ENCODE data around the gene MARK3. TPM values are rescaled to one million over a fixed set of nuclear protein-coding genes. Genes with fewer than 3 reads are reported as not detected.
A peak's percentile ranks its signal among the peaks of the same experiment; 100 is the strongest.
"Not testable (repeated sequence)": the region's sequence is repeated elsewhere in the genome, so short reads cannot be mapped to it uniquely, and the experiment has no call there.

Gene MARK3
- total RNA-seq, 1 donor from 2014 or later, result 123 TPM

- peak; percentile 94 for DNase-seq (ENCODE audit: missing footprints)
- peak; percentile 88 for ATAC-seq
- intact Hi-C loops (cut with DNase I), result loop anchor here (1.0 kb wide), 1 partner anchor 46 kb away; no protein-coding TSS in a partner anchor
Measured at GRCh38 chr14:103500148-103500990, 115.2 kb downstream of the MARK3 start.

DNA sequence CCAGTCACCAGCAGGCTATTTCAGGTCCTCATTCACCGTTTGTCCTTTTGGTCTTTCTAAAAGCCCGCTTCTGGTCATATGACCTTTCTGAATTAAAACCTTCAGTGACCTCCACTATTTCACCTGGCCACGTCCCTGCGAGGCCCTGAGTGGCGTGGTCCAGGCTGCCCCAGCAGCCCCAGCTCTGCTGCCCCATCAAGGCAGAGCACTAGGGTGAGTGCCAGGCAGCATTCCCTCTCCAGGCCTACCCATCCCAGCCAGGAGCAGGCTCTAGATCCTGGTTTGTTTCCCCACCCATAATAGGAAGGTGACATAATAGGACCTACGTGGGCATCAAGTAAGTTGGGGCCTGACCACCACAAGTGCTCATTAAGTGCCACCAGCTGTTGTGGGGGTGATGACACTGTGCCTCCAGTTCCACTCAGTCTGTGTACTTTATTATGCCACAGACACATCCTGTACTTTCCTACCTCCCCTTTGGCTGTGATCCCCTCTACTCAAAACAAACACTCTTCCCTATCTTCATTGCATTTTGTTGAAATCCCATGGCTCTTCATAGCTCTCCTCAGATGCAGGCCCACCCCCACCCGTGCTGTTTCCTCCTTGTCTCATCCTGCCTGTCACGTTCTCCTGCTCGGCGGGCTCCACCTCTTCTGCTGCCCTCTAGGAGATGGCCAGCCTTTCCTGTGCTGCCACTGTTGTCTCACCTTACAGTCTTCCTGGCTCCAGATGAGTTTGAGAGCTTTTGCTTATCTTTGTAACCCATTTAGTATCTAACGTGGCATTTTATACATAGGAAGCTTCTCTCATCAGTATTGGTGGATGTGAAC, 116.0 kb downstream of the MARK3 start:
- DNase-seq (ENCODE audit: missing footprints), result no peak
- intact Hi-C loops (cut with DNase I), result no loop called here
- ATAC-seq, result no peak

GRCh38 chr14:103501921-103502669, 116.9 kb downstream of the MARK3 start:
- DNase-seq (ENCODE audit: missing footprints), result no peak
- intact Hi-C loops (cut with DNase I), result no loop called here
- no peak for ATAC-seq

GRCh38 chr14:103502877-103503276, 117.7 kb downstream of the MARK3 start:
- intact Hi-C loops (cut with DNase I), result no loop called here
- DNase-seq (ENCODE audit: missing footprints), result no peak
- ATAC-seq, result no peak

GRCh38 chr14:103503296-103503695, 118.1 kb downstream of the MARK3 start:
- ATAC-seq, result no peak
- intact Hi-C loops (cut with DNase I), result no loop called here
- no peak for DNase-seq (ENCODE audit: missing footprints)

DNA sequence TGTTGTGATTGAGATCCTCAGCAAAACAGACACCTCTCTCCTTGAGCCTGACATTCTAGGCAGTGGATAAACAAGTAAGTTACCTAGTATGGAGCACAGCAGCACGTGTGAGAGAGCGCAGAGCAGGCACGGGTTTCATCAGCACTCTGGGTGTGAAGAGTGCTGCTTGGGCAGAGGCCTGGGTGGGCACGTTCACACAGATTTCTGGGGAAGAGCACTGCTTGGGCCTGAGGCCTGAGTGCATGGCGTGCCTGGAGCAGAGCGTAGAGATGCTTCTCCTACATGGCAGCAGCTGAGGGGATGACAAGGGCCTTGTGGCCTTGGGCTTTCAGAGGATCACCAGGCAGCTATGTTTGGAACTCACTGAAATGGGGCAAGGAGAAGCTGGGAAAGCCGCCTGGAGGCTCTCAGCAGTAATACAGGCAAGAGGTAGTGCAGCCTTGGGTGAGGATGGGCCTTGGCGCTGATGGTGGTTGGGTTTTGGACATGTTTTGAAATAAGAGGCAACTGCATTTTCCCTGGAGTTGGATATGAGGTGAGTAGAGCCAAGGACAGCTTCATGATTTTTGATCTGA, 119.9 kb downstream of the MARK3 start:
- intact Hi-C loops (cut with DNase I), result no loop called here
- ATAC-seq (peak; percentile 8), DNase-seq (ENCODE audit: missing footprints) (no peak)

DNA sequence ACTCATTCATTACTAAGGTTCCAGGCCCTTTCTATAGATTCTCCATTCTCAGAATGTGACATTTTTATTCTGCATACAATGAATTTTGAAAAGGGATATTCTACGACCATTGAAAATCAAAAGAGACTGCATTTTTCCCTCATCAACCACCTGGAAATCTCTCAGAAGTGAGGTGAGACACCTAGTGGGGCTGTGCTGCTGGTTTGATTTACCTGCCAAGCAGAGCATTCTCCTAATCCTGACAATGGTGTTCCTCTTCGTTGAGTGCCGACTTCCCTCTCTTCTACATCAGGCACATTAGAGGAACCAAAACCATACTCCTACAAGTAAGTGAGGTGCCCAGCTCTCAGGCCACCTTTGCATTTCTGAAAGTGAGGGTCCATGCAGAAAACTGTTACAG, 122.5 kb downstream of the MARK3 start:
- DNase-seq (ENCODE audit: missing footprints) (no peak), ATAC-seq (no peak)
- intact Hi-C loops (cut with DNase I), result no loop called here

- ATAC-seq (no peak), DNase-seq (ENCODE audit: missing footprints) (no peak)
- intact Hi-C loops (cut with DNase I), result no loop called here
Measured at GRCh38 chr14:103508521-103509329, 123.5 kb downstream of the MARK3 start.

- intact Hi-C loops (cut with DNase I), result no loop called here
- ATAC-seq (no peak), DNase-seq (ENCODE audit: missing footprints) (no peak)
Measured at GRCh38 chr14:103509864-103510723, 124.9 kb downstream of the MARK3 start.

DNA sequence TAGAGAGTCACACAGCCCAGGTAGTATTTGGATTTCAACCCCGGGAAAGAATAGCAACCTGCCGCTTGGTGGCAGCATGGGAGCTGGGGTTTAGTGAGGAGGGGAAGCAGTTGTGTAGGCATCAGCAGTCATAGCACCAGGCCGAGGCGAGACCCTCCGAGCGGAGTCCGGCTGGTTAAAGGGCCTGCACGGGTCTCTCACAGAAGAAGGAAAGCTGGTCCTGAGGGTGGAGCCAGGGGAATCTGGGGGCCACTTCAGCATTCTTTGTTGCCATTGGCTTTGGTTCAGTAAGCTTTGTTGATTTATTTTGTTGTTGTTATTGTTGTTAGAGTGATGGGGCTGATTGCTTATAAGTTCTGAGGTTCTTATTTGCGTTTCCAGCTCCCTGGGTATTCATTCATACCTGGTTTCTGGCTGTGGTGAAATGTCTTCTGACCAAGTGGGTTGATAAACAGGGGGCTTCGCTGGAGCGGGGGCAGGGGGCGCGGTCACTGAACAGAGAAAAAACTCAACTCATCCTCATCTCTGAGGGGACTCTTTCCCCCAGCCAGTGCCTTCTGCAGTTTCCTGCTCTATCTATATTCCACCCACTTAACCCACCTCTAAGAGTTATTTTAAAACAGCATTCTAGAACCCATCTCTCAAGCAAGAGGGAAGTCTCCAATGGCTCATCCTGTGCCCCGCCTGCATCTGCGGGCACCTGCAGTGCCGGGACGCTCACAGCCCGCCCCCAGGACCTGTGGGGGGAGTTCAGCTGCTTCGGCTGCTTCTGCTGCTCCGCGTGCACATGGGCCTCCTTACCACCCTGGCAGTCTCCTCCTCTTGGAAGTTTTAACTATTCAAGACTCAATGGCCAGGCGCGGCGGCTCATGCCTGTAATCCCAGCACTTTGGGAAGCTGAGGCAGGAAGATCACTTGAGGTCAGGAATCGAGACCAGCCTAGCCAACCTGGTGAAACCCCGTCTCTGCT, 125.8 kb downstream of the MARK3 start:
- intact Hi-C loops (cut with DNase I), result no loop called here
- DNase-seq (ENCODE audit: missing footprints) (peak; percentile 20), ATAC-seq (no peak)

DNA sequence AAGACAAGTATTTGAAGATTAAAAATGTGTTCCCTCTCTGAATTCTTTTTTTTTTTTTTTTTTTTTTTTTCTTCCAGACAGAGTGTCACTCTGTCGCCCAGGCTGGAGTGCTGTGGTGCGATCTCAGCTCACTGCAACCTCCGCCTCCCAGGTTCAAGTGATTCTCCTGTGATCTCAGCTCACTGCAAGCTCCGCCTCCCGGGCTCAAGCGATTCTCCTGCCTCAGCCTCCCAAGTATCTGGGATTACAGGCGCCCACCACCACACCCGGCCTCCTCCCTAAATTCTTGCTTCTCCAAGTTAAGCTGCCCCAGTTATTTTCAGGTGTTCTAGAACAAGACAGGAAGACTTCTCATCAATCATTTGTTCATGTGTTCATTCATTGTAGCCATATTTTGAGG, 127.0 kb downstream of the MARK3 start:
- DNase-seq (ENCODE audit: missing footprints); intact Hi-C loops (cut with DNase I); ATAC-seq: not testable (repeated sequence)

GRCh38 chr14:103512701-103513611, 127.7 kb downstream of the MARK3 start:
- intact Hi-C loops (cut with DNase I), result no loop called here
- DNase-seq (ENCODE audit: missing footprints), result no peak
- peak; percentile 68 for ATAC-seq

DNA sequence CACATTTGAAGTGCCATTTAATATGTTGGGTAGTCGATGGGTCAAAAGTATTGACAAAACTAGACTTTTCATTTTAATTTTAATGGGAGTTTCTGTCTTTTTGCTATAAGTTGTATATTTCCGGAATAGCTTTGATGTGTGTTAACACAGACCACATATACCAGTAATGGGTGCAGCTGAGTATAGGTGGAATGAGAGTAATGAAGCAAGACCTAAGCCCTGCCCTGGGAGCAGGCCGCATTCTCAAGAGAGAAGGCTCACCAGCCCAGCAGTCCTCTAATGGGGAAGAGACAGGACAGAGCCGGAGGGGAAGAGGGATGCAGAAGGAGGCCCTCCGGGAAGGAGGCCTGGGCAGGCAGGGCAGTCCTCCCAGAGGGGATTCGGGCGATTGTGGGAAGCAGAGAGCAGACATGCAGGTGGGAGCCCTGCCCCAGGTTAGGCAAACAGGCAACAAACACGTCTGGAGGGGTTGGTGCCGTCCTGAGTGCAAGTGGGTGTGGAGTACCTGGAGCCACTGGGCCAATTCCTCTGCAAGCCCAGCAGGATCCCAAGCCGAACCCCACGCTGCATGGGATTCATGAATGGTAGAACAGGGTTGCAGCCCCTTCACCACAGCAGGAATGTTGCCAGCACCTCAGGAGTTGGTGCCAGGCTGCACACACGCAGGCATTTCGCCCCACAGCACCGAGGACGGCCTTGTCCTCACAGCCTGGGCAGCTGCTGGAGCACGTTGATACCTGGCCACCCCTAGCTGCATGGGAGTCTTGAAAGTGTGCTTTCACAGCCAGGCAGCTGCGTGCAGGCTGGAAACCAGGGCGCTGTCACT, 129.6 kb downstream of the MARK3 start:
- intact Hi-C loops (cut with DNase I), result no loop called here
- ATAC-seq (no peak), DNase-seq (ENCODE audit: missing footprints) (no peak)

DNA sequence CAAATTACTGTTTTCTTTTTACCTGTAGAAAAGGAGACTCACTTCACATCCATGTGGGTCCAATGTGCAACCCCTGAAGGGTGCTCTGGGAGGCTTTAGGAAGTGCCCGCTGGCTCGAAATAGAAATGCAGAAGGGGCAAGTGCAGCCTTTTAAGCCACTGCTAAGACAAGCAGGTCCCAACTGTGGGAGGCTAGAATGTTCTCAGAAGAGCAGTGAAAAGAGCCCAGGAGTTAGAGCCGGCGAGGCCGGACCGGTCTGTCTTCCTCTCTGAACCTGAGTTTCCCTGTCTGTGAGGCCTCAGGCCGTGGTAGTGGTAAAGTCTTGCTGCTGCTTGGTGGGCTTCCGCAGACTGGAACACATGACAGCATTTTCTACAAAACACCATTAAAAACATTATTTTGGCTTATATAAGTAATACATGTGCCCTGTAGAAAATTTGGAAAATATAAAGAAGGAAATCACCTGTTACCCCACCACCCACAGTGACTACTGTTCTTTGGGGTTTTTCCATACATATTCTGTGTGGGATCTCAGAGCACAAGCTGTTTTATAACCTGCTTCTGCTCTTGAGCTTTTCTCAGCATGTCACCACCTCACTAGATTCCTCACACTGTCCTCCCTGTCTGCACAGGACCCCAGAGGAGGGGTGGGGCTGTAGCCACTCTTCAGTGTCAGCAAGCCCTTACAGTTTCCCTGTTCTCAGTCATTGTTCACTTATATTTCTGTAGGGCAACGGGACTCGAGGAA, 131.4 kb downstream of the MARK3 start:
- intact Hi-C loops (cut with DNase I), result no loop called here

More for the DNA sequence above, 131.4 kb downstream of the MARK3 start:
- DNase-seq (ENCODE audit: missing footprints) (no peak), ATAC-seq (no peak)

Measured in Right ventricle myocardium inferior (tissue), 1 donor.